Karpas-422 (cell line): ENCODE data around the gene EFTUD2. TPM values are rescaled to one million over a fixed set of nuclear protein-coding genes. Genes with fewer than 3 reads are reported as not detected.
A peak's percentile ranks its signal among the peaks of the same experiment; 100 is the strongest.
"Not testable (repeated sequence)": the region's sequence is repeated elsewhere in the genome, so short reads cannot be mapped to it uniquely, and the experiment has no call there.

Experiments used
- DNase-seq: peaks from one replicate; pipeline ENCODE4 v3.0.0-alpha.2; 2015
- H2AFZ ChIP-seq: fragments of 200-600 bp; sonication (generic); 2 replicates; pipeline ENCODE4 v1.6.1; 2014; ENCODE audit warnings: antibody characterized with exemption, low read length, mixed read lengths
- H3K27ac ChIP-seq: fragments of 200-600 bp; sonication (generic); 2 replicates; pipeline ENCODE4 v1.5.1; 2014; ENCODE audit warnings: mild to moderate bottlenecking, low read length, moderate library complexity
- H3K27me3 ChIP-seq: fragments of 200-600 bp; sonication (generic); 2 replicates; pipeline ENCODE4 v1.6.1; 2014; ENCODE audit warnings: low read length, mixed read lengths
- H3K36me3 ChIP-seq: fragments of 200-600 bp; sonication (generic); 2 replicates; pipeline ENCODE4 v1.6.1; 2014; ENCODE audit warnings: low read length, mixed read lengths; ENCODE audit not compliant: insufficient read depth
- H3K4me1 ChIP-seq: fragments of 200-600 bp; sonication (generic); 2 replicates; pipeline ENCODE4 v1.6.1; 2014; ENCODE audit warnings: mild to moderate bottlenecking, low read length, mixed read lengths
- H3K4me2 ChIP-seq: fragments of 200-600 bp; sonication (generic); 2 replicates; pipeline ENCODE4 v1.6.1; 2014; ENCODE audit warnings: low read length, low read depth, mild to moderate bottlenecking; ENCODE audit not compliant: poor library complexity, severe bottlenecking
- H3K4me3 ChIP-seq: fragments of 200-600 bp; sonication (generic); 2 replicates; pipeline ENCODE4 v1.5.1; 2014; ENCODE audit warnings: mild to moderate bottlenecking, antibody characterized with exemption, low read length, mixed read lengths
- H3K79me2 ChIP-seq: fragments of 200-600 bp; sonication (generic); 2 replicates; pipeline ENCODE4 v1.6.1; 2014; ENCODE audit warnings: mild to moderate bottlenecking, low read length, mixed read lengths
- H3K9ac ChIP-seq: fragments of 200-600 bp; sonication (generic); 2 replicates; pipeline ENCODE4 v1.6.0; 2014; ENCODE audit warnings: low read length
- H3K9me2 ChIP-seq: fragments of 200-600 bp; sonication (generic), shearing (Covaris generic); replicated peaks from 2 replicates; pipeline ENCODE4 v1.6.0; 2014; ENCODE audit warnings: mild to moderate bottlenecking, low read length, moderate library complexity; ENCODE audit not compliant: insufficient read depth
- H3K9me3 ChIP-seq: fragments of 300-700, 200-600 bp; sonication (generic); 2 replicates; pipeline ENCODE4 v1.6.1; 2014; ENCODE audit warnings: low read length, mixed read lengths
- H4K20me1 ChIP-seq: fragments of 200-600 bp; sonication (generic); 2 replicates; pipeline ENCODE4 v1.6.1; 2014; ENCODE audit warnings: mild to moderate bottlenecking, antibody characterized with exemption, low read length, low read depth; ENCODE audit not compliant: insufficient read depth
- total RNA-seq: library from RNA; depleted of rRNA; stranded (reverse); fragments of >200 nt; shearing (Covaris generic); gene quantifications from 2 replicates; pipeline ENCODE4 v1.2.3, GENCODE V29; 2014; ENCODE audit warnings: low replicate concordance; rRNA removed

Gene EFTUD2
- 80.2 and 97.5 TPM in 2 replicates for total RNA-seq

GRCh38 chr17:44899074-44899782, at the start of gene EFTUD2:
EFTUD2 (minus strand) TSS chr17:44899445; CDS start chr17:44894521, 4,924 bp downstream.
- Histone ChIP-seq H3K4me3 (peak within 1 kb of the TSS; percentile 95), H3K36me3 (peaks cover 6% of the 10 kb centered on the region; the same call in 1 of the 2 replicates), H3K27me3 (no peaks in the 10 kb centered on the region), H3K4me2 (peak within 1 kb of the TSS; percentile 94), H3K9ac (peak within 1 kb of the TSS; percentile 97), H3K79me2 (peaks cover 50% of the 10 kb centered on the region), H3K27ac (peak within 1 kb of the TSS; percentile 84), H2AFZ (peak within 1 kb of the TSS; percentile 96), H3K9me3 (no peaks in the 10 kb centered on the region), H4K20me1 (peaks cover 7% of the 10 kb centered on the region; the same call in 1 of the 2 replicates), H3K4me1 (peaks cover 21% of the 10 kb centered on the region), H3K9me2 (no peaks in the 10 kb centered on the region)
- peak; percentile 97 for DNase-seq

GRCh38 chr17:44948315-44948795, 49.1 kb upstream of the EFTUD2 start:
- H3K9ac ChIP-seq: peak overlapping the region; percentile 93
- H3K79me2 ChIP-seq: peaks cover 42% of the 10 kb centered on the region
- H3K27ac ChIP-seq: no peak overlapping the region
- no peak overlapping the region for H2AFZ ChIP-seq
- peak overlapping the region; percentile 96 for H3K4me3 ChIP-seq
- peaks cover 21% of the 10 kb centered on the region for H3K4me1 ChIP-seq
- no peaks in the 10 kb centered on the region for H3K9me3 ChIP-seq
- H4K20me1 ChIP-seq: no peaks in the 10 kb centered on the region
- H3K36me3 ChIP-seq: peaks cover 29% of the 10 kb centered on the region
- DNase-seq: no peak
- H3K4me2 ChIP-seq: peak overlapping the region; percentile 87
- H3K27me3 ChIP-seq: no peaks in the 10 kb centered on the region
- no peaks in the 10 kb centered on the region for H3K9me2 ChIP-seq

- H3K9me2 ChIP-seq: no peaks in the 10 kb centered on the region
- peak within 1 kb of the TSS; percentile 93 for H3K9ac ChIP-seq
- peak within 1 kb of the TSS; percentile 87 for H3K4me2 ChIP-seq
- DNase-seq: peak; percentile 99
- peak within 1 kb of the TSS; percentile 80 for H3K27ac ChIP-seq
- peaks cover 21% of the 10 kb centered on the region for H3K4me1 ChIP-seq
- peak within 1 kb of the TSS; percentile 67; the same call in 1 of the 2 replicates for H2AFZ ChIP-seq
- H3K27me3 ChIP-seq: no peaks in the 10 kb centered on the region
- H3K36me3 ChIP-seq: peaks cover 31% of the 10 kb centered on the region
- H4K20me1 ChIP-seq: no peaks in the 10 kb centered on the region
- H3K9me3 ChIP-seq: no peaks in the 10 kb centered on the region
- peak within 1 kb of the TSS; percentile 96 for H3K4me3 ChIP-seq
- H3K79me2 ChIP-seq: peaks cover 48% of the 10 kb centered on the region
Measured at GRCh38 chr17:44947461-44948314, 48.4 kb upstream of the EFTUD2 start, which contains the start of gene KIF18B. KIF18B (minus strand) TSS chr17:44947773; CDS start chr17:44936344, 11,429 bp downstream.

GRCh38 chr17:44945652-44946051, 46.4 kb upstream of the EFTUD2 start:
- H3K4me2 ChIP-seq: peak overlapping the region; percentile 87
- not testable (repeated sequence) for H3K9ac ChIP-seq, DNase-seq, H3K9me2 ChIP-seq, H3K27me3 ChIP-seq, H4K20me1 ChIP-seq, H2AFZ ChIP-seq, H3K9me3 ChIP-seq, H3K27ac ChIP-seq
- peaks cover 21% of the 10 kb centered on the region for H3K4me1 ChIP-seq
- peaks cover 68% of the 10 kb centered on the region for H3K79me2 ChIP-seq
- peak overlapping the region; percentile 96; the same call in 1 of the 2 replicates for H3K4me3 ChIP-seq
- peaks cover 46% of the 10 kb centered on the region for H3K36me3 ChIP-seq

GRCh38 chr17:44942456-44942855, 43.2 kb upstream of the EFTUD2 start:
- Histone ChIP-seq H2AFZ (no peak overlapping the region), H3K9me2 (no peaks in the 10 kb centered on the region), H3K9me3 (0 out of 2 replicates have a peak, but pooled peaks cover 4% of the 10 kb centered on the region), H3K36me3 (peaks cover 68% of the 10 kb centered on the region), H3K4me2 (no peak overlapping the region), H3K27me3 (no peaks in the 10 kb centered on the region), H4K20me1 (no peaks in the 10 kb centered on the region), H3K9ac (no peak overlapping the region), H3K27ac (no peak overlapping the region), H3K4me3 (no peak overlapping the region), H3K79me2 (peaks cover 94% of the 10 kb centered on the region), H3K4me1 (peaks cover 14% of the 10 kb centered on the region)
- no peak for DNase-seq

- H3K27me3 ChIP-seq: no peaks in the 10 kb centered on the region
- H3K9me2 ChIP-seq: no peaks in the 10 kb centered on the region
- no peak overlapping the region for H3K27ac ChIP-seq
- H3K36me3 ChIP-seq: peaks cover 71% of the 10 kb centered on the region
- no peak overlapping the region for H2AFZ ChIP-seq
- H4K20me1 ChIP-seq: no peaks in the 10 kb centered on the region
- no peak overlapping the region for H3K9ac ChIP-seq
- H3K4me3 ChIP-seq: no peak overlapping the region
- H3K9me3 ChIP-seq: 0 out of 2 replicates have a peak, but pooled peaks cover 4% of the 10 kb centered on the region
- peaks cover 94% of the 10 kb centered on the region for H3K79me2 ChIP-seq
- no peak overlapping the region for H3K4me2 ChIP-seq
- H3K4me1 ChIP-seq: peaks cover 14% of the 10 kb centered on the region
- no peak for DNase-seq
Measured at GRCh38 chr17:44941712-44942331, 42.6 kb upstream of the EFTUD2 start.

- Histone ChIP-seq H3K9me3 (0 out of 2 replicates have a peak, but pooled peaks cover 4% of the 10 kb centered on the region), H3K4me2 (no peak overlapping the region), H2AFZ (no peak overlapping the region), H3K9me2 (no peaks in the 10 kb centered on the region), H3K36me3 (peaks cover 66% of the 10 kb centered on the region), H3K9ac (no peak overlapping the region), H3K27ac (no peak overlapping the region), H3K4me1 (peaks cover 7% of the 10 kb centered on the region; the same call in 1 of the 2 replicates), H3K79me2 (peaks cover 84% of the 10 kb centered on the region), H3K27me3 (no peaks in the 10 kb centered on the region), H3K4me3 (no peak overlapping the region), H4K20me1 (no peaks in the 10 kb centered on the region)
- no peak for DNase-seq
Measured at GRCh38 chr17:44940768-44941167, 41.5 kb upstream of the EFTUD2 start.
